PC-3 (cell line): ENCODE measurements around the gene ANO7.

Source experiments
- CTCF ChIP-seq: fragments of 300-600 bp; sonication (generic); conservative IDR thresholded peaks from 2 replicates; pipeline ENCODE4 v1.5.1; 2017; ENCODE audit warnings: antibody characterized with exemption, low read depth, mild to moderate bottlenecking, low read length
- EZH2 ChIP-seq: fragments of 300-600 bp; sonication (generic); IDR thresholded peaks from one replicate; pipeline ENCODE4 v1.6.1; 2017; ENCODE audit warnings: antibody characterized with exemption, mild to moderate bottlenecking, low read length; ENCODE audit not compliant: unreplicated experiment
- EZH2phosphoT487 ChIP-seq: fragments of 300-600 bp; sonication (generic); IDR thresholded peaks from 2 replicates; pipeline ENCODE4 v1.6.1; 2018; ENCODE audit warnings: mild to moderate bottlenecking, antibody characterized with exemption, low read length, borderline replicate concordance

GRCh38 chr2:241228081-241228859, 39.8 kb downstream of the ANO7 start:
- TF ChIP-seq CTCF (no peak), EZH2 (no peak), EZH2phosphoT487 (no peak)
